Erythroblast (primary cell): Measurements from ENCODE around the gene CCL28.

Source experiments
- GATA1 ChIP-seq: IDR thresholded peaks from 2 replicates; pipeline ENCODE4 v1.6.1; 2011; ENCODE audit warnings: low read depth, mild to moderate bottlenecking, control low read depth, low read length, moderate library complexity
- POLR2A ChIP-seq: IDR thresholded peaks from 2 replicates; pipeline ENCODE4 v1.6.1; 2011; ENCODE audit warnings: mild to moderate bottlenecking, low read length

- TF ChIP-seq POLR2A = no peak
- TF ChIP-seq GATA1 = no peak
Observed at GRCh38 chr5:43338862-43339261, 73.3 kb downstream of the CCL28 start.
